ENCODE data around the gene PHKG1.
"Not testable (repeated sequence)": the region's sequence is repeated elsewhere in the genome, so short reads cannot be mapped to it uniquely, and the experiment has no call there.

PHKG1 gene

DNA sequence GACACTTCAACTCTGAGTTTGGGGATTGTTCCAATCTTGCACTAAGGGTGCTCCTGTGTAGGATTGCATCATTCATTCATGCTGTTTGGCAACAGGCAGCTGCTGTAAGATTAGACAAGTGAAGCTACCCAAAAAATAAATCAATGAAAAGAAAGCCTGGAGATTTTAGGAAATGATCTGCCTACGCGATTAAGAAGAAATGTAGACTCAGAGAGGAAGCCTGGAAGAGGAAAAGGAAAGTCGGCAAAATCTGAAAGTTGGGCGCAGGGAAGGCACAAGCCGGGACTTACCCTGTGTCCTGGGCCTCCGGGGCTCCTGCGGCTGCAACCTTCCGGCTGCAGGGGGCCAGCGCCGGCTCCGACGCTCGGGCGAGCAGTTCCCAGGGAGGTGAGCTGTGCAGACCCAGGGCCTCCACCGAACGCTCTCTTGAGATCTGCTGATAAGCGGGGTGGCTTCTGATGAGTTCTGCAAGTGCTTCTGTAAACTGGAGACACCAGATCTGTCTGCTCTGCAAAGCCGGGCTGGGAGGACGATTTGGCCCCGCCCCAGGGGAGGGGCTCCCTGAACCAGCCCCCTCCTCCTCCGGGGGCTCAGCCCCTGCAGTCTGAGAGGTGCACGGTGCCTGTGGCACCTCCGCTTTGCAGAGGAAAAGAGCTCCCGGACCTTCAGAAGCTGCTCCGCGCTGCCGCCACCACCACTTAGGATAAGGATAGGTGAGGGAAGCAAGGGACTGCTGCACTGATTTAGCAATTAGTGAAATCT lies 58.9 kb downstream of the PHKG1 start:
- peak; percentile 16 to 46 (median 34) for DNase-seq

DNA sequence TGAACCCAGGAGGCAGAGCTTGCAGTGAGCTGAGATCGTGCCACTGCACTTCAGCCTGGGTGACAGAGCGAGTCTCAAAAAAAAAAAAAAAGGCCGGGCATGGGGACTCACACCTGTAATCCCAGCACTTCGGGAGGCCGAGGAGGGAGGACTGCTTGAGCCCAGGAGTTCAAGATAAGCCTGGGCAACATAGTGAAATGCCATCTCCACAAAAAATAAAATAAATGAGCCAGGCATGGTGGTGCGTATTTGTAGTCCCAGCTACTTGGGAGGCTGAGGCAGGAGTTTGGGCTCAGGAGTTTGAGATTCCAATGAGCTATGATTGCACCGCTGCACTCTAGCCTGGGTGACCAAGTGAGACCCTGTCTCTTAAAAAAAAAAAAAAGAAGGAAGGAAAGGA lies 60.2 kb downstream of the PHKG1 start:
- not testable (repeated sequence) for DNase-seq

DNA sequence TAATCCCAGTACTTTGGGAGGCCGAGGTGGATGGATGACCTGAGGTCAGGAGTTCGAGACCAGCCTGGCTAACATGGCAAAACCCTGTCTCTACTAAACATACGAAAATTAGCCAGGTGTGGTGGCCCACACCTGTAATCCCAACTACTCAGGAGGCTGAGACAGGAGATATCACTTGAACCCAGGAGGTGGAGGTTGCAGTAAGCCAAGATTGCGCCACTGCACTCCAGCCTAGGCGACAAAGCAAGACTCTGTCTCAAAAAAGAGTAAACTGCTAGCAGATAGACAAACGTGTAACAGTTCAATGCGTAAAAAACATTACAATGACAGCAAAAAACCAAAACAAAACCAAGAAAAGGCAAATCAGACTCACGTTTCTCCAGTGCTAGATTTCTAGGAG lies 61.2 kb downstream of the PHKG1 start:
- not testable (repeated sequence) for DNase-seq

DNA sequence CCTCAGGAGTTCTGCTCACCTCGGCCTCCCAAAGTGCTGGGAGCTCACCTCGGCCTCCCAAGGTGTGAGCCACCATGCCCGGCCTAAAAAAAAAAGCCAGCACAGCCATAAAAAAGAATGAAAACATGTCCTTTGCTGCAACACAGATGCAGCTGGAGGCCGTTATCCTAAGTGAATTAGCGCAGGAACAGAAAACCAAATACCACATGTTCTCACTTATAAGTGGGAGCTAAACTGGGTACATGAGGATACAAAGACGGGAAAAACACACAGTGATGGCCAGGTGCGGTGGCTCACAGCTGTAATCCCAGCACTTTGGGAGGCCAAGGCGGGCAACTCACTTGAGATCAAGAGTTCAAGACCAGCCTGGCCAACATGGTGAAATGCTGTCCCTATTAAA lies 62.4 kb downstream of the PHKG1 start:
- DNase-seq: no peak
